ENCODE data around the gene ARHGAP24. TPM values are rescaled to one million over a fixed set of nuclear protein-coding genes. Genes with fewer than 3 reads are reported as not detected.
"Not testable (repeated sequence)": the region's sequence is repeated elsewhere in the genome, so short reads cannot be mapped to it uniquely, and the experiment has no call there.

ARHGAP24 gene
- total and polyA plus RNA-seq, 2 donors from 2014 or later: 78.1 to 94.7 TPM

DNA sequence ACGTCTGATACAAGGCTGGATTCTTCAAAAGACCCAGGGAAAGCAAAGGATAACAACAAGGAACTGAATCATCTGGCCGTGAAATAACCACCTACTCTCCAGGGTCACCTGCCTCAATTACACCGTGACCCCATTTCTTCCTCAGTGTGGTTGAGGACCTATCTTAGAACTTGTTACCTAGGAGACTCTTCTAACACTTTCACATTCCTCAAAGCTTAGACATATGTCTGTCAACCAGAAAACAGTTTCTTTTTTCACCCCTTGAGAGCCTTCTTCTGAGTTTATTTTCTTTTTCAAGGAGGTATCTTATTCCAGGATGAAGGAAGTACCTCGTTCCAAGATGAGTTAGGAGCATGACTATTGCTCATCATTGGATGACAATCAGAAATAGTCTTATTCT lies 337.8 kb downstream of the ARHGAP24 start:
- peaks cover 0 to 14% (median 0%) of the 10 kb centered on the region in 3 donors for H3K4me1 ChIP-seq (ENCODE audit: control insufficient read depth in 2 of 3, insufficient read depth in 2 of 3, low read depth in 1 of 3, low read length in 3 of 3)
- peaks cover 0 to 6% (median 0%) of the 10 kb centered on the region in 3 donors for H3K9me3 ChIP-seq (ENCODE audit: control insufficient read depth in 2 of 3, insufficient read depth in 1 of 3, low read length in 3 of 3)
- no peak for DNase-seq
- no peak overlapping the region for H3K27ac ChIP-seq (ENCODE audit: low read depth in 2 of 2, low read length in 2 of 2)
- no peaks in the 10 kb centered on the region for H3K36me3 ChIP-seq (ENCODE audit: control insufficient read depth in 2 of 3, insufficient read depth in 3 of 3, low read length in 3 of 3)
- TF ChIP-seq, protein P1, sequence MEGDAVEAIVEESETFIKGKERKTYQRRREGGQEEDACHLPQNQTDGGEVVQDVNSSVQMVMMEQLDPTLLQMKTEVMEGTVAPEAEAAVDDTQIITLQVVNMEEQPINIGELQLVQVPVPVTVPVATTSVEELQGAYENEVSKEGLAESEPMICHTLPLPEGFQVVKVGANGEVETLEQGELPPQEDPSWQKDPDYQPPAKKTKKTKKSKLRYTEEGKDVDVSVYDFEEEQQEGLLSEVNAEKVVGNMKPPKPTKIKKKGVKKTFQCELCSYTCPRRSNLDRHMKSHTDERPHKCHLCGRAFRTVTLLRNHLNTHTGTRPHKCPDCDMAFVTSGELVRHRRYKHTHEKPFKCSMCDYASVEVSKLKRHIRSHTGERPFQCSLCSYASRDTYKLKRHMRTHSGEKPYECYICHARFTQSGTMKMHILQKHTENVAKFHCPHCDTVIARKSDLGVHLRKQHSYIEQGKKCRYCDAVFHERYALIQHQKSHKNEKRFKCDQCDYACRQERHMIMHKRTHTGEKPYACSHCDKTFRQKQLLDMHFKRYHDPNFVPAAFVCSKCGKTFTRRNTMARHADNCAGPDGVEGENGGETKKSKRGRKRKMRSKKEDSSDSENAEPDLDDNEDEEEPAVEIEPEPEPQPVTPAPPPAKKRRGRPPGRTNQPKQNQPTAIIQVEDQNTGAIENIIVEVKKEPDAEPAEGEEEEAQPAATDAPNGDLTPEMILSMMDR (IDR thresholded peaks at IDR 0.05; ENCODE audit: borderline replicate concordance, extremely low read depth, insufficient read depth): no peak
- no peak for FAIRE-seq
- H3K27me3 ChIP-seq (ENCODE audit: control insufficient read depth, insufficient read depth, low read length): no peaks in the 10 kb centered on the region
- no peak overlapping the region for H3K9ac ChIP-seq (ENCODE audit: low read length in 3 of 3)
- intact Hi-C loops (cut with DNase I): no loop called here
- no peak overlapping the region for H3K4me3 ChIP-seq (ENCODE audit: low read length in 3 of 3)

DNA sequence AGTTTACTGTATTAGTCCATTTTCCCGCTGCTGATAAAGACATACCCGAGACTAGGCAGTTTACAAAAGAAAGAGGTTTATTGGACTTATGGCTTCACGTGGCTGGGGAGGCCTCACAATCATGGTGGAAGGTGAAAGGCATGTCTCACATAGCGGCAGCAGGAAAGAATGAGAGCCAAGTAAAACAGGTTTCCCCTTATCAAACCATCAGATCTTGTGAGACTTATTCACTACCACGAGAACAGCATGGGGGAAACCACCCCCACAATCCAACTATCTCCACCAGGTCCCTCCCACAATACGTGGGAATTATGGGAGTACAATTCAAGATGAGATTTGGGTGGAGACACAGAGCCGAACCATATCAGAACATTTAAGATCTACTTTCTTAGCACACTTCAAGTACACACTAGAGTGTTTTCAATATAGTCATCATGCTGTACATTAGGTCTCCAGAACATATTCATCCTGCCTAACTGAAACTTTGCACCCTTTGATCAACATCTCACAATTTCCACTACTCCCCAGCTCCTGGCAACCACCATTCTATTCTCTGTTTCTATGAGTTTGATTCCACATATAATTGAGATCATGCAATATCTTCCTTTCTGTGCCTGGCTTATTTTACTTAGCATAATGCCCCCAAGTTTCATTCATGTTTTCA lies 341.0 kb downstream of the ARHGAP24 start:
- Histone ChIP-seq H3K27ac (ENCODE audit: low read depth in 2 of 2, low read length in 2 of 2) (no peak overlapping the region), H3K9me3 (ENCODE audit: control insufficient read depth in 2 of 3, insufficient read depth in 1 of 3, low read length in 3 of 3) (peaks cover 0 to 6% (median 0%) of the 10 kb centered on the region in 3 donors), H3K4me3 (ENCODE audit: low read length in 3 of 3) (no peak overlapping the region), H3K4me1 (ENCODE audit: control insufficient read depth in 2 of 3, insufficient read depth in 2 of 3, low read depth in 1 of 3, low read length in 3 of 3) (peaks cover 0 to 5% (median 0%) of the 10 kb centered on the region in 3 donors), H3K27me3 (ENCODE audit: control insufficient read depth, insufficient read depth, low read length) (no peaks in the 10 kb centered on the region), H3K36me3 (ENCODE audit: control insufficient read depth in 2 of 3, insufficient read depth in 3 of 3, low read length in 3 of 3) (no peaks in the 10 kb centered on the region), H3K9ac (ENCODE audit: low read length in 3 of 3) (no peak overlapping the region)
- DNase-seq (no peak), FAIRE-seq (no peak)
- intact Hi-C loops (cut with DNase I): no loop called here
- TF ChIP-seq, protein P1 (IDR thresholded peaks at IDR 0.05; ENCODE audit: borderline replicate concordance, extremely low read depth, insufficient read depth): no peak

DNA sequence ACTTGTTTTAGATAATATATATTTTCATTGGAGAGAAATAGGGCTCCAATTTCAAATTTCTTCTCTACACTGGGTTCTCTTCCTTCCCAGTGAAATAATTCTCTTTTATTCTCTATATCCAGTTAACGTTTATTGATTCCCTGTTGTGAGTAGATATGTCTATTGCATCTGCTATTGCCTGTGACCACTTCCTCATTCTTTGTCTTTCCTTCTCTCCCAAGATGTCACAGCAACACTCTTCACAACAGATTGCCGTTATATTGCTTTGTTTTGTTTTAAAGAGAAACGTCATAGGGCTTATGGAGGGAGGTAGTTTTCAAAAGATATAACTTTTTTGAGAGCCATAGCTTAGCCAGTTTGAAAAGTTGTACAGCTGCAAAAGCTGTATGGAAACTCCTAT lies 343.8 kb downstream of the ARHGAP24 start:
- Histone ChIP-seq H3K9ac (ENCODE audit: low read length in 3 of 3) (no peak overlapping the region), H3K4me1 (ENCODE audit: control insufficient read depth in 2 of 3, insufficient read depth in 2 of 3, low read depth in 1 of 3, low read length in 3 of 3) (peaks cover 0 to 4% (median 3%) of the 10 kb centered on the region in 3 donors), H3K9me3 (ENCODE audit: control insufficient read depth in 2 of 3, insufficient read depth in 1 of 3, low read length in 3 of 3) (peaks cover 0 to 6% (median 0%) of the 10 kb centered on the region in 3 donors), H3K27ac (ENCODE audit: low read depth in 2 of 2, low read length in 2 of 2) (no peak overlapping the region), H3K4me3 (ENCODE audit: low read length in 3 of 3) (no peak overlapping the region), H3K27me3 (ENCODE audit: control insufficient read depth, insufficient read depth, low read length) (no peaks in the 10 kb centered on the region), H3K36me3 (ENCODE audit: control insufficient read depth in 2 of 3, insufficient read depth in 3 of 3, low read length in 3 of 3) (no peaks in the 10 kb centered on the region)
- DNase-seq: no peak
- FAIRE-seq: no peak
- intact Hi-C loops (cut with DNase I): no loop called here
- TF ChIP-seq, protein P1 (IDR thresholded peaks at IDR 0.05; ENCODE audit: borderline replicate concordance, extremely low read depth, insufficient read depth): no peak

DNA sequence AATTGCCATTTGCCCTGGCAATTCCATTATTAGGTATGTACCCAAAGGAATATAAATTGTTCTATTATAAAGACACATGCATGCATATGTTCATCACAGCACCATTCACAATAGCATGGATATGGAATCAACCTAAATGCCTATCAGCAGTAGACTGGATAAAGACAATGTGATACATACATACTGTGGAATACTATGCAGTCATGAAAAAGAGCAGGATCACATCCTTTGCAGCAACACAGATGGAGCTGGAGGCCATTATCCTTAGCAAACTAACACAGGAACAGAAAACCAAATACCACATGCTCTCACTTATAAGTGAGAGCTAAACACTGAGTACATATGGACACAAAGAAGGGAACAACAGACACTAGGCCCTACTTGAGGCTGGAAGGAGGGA lies 345.2 kb downstream of the ARHGAP24 start:
- H3K36me3 ChIP-seq (ENCODE audit: control insufficient read depth in 2 of 3, insufficient read depth in 3 of 3, low read length in 3 of 3); H3K27ac ChIP-seq (ENCODE audit: low read depth in 2 of 2, low read length in 2 of 2); H3K4me3 ChIP-seq (ENCODE audit: low read length in 3 of 3); H3K27me3 ChIP-seq (ENCODE audit: control insufficient read depth, insufficient read depth, low read length); FAIRE-seq; DNase-seq; intact Hi-C loops (cut with DNase I); H3K9ac ChIP-seq (ENCODE audit: low read length in 3 of 3); H3K9me3 ChIP-seq (ENCODE audit: control insufficient read depth in 2 of 3, insufficient read depth in 1 of 3, low read length in 3 of 3): not testable (repeated sequence)
- H3K4me1 ChIP-seq (ENCODE audit: control insufficient read depth in 2 of 3, insufficient read depth in 2 of 3, low read depth in 1 of 3, low read length in 3 of 3): peaks cover 0 to 12% (median 5%) of the 10 kb centered on the region in 3 donors
